ENCODE data around the gene TNFRSF18.

DNA sequence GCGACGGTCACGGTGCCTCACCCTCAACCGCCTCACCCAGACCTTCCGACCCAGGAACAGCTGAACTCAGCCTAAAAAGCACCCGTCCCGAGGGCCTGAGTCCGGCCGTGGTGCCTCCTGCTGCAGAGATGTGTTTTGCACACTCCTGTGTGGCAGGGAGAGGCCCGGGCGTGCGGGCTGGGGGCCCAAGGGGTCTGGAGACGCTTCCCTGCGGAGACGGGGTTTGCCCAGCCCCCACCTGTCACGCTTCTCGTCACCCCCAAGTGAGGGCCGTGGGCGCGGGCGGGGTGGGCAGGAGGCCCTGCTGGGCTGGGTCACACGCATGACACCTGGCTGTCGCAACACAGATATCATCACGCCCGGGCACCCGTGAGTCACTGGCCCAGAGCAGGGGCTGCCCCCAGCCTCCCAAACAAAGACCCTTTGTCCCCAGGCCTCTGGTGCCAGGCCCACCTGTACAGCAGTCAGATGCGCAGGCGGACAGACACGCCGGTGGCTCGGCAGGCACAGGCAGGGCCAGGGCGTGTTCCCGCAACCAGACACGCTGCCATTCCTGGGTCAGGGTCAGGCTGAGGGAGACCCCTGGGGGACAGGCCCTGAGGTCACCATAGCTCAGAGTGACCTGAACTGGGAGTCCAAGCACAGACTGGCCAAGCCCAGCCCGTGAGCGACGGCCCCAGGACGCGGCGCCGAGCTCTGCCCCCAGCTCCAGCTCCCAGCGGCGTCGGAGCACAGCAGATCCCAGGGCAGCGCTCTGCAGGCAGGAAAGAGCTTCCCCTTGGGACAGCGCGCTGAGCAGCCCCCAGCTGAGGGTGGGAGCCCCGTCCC lies 31.7 kb upstream of the TNFRSF18 start:
- TF ChIP-seq, protein P1, sequence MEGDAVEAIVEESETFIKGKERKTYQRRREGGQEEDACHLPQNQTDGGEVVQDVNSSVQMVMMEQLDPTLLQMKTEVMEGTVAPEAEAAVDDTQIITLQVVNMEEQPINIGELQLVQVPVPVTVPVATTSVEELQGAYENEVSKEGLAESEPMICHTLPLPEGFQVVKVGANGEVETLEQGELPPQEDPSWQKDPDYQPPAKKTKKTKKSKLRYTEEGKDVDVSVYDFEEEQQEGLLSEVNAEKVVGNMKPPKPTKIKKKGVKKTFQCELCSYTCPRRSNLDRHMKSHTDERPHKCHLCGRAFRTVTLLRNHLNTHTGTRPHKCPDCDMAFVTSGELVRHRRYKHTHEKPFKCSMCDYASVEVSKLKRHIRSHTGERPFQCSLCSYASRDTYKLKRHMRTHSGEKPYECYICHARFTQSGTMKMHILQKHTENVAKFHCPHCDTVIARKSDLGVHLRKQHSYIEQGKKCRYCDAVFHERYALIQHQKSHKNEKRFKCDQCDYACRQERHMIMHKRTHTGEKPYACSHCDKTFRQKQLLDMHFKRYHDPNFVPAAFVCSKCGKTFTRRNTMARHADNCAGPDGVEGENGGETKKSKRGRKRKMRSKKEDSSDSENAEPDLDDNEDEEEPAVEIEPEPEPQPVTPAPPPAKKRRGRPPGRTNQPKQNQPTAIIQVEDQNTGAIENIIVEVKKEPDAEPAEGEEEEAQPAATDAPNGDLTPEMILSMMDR (IDR thresholded peaks at IDR 0.05; ENCODE audit: poor library complexity), result no peak
- TF ChIP-seq EZH2phosphoT487 (IDR thresholded peaks at IDR 0.05; ENCODE audit: low read depth, severe bottlenecking, unreplicated experiment) (no peak), EZH2 (IDR thresholded peaks at IDR 0.05; ENCODE audit: borderline replicate concordance) (no peak)

Measured in hepatocyte (in vitro differentiated cells).